HL-60 (cell line): Measurements from ENCODE around the gene SLC10A6.

Experiments
- DNase-seq, 2 experiments: peaks; one replicate each; pipeline ENCODE4 v3.0.0-alpha.2; 2010 to 2020; ENCODE audit warnings: low read depth in 1 of 2, low spot score in 1 of 2
- H3K27ac ChIP-seq: fragments of 250-450 bp; sonication (Bioruptor Pico); replicated peaks from 2 replicates; pipeline ENCODE4 v1.5.1; 2020; ENCODE audit warnings: mild to moderate bottlenecking, moderate library complexity
- H3K27me3 ChIP-seq: fragments of 250-450 bp; sonication (Bioruptor Pico); 2 replicates; pipeline ENCODE4 v1.5.1; 2021; ENCODE audit warnings: mild to moderate bottlenecking, moderate library complexity; ENCODE audit not compliant: insufficient read depth, poor library complexity, severe bottlenecking
- H3K4me3 ChIP-seq: replicated peaks from 2 replicates; pipeline ENCODE4 v1.5.1; 2011; ENCODE audit warnings: mild to moderate bottlenecking, control low read depth, low read length; ENCODE audit not compliant: insufficient read depth
- CTCF ChIP-seq: IDR thresholded peaks from one replicate; pipeline ENCODE4 v1.5.1; 2011; ENCODE audit warnings: low read length, control low read depth, inconsistent platforms; ENCODE audit not compliant: insufficient read depth
- GABPA ChIP-seq: IDR thresholded peaks from 2 replicates; pipeline ENCODE4 v1.6.1; 2012; ENCODE audit warnings: low read depth
- POLR2AphosphoS5 ChIP-seq: IDR thresholded peaks from 2 replicates; pipeline ENCODE4 v1.6.1; 2012; ENCODE audit warnings: low read depth
- REST ChIP-seq: IDR thresholded peaks from 2 replicates; pipeline ENCODE4 v1.6.1; 2012; ENCODE audit warnings: low read depth; ENCODE audit not compliant: insufficient replicate concordance
- SPI1 ChIP-seq: IDR thresholded peaks from 2 replicates; pipeline ENCODE4 v1.6.1; 2012; ENCODE audit warnings: low read depth, mild to moderate bottlenecking, borderline replicate concordance

SLC10A6 gene

GRCh38 chr4:86822136-86822535, 27.0 kb downstream of the SLC10A6 start:
- no peak for DNase-seq
- Histone ChIP-seq H3K27me3 (no peaks in the 10 kb centered on the region), H3K27ac (no peak overlapping the region), H3K4me3 (no peak overlapping the region)
- TF ChIP-seq POLR2AphosphoS5 (no peak), GABPA (no peak), SPI1 (no peak), CTCF (no peak), REST (no peak)

GRCh38 chr4:86821151-86821550, 28.0 kb downstream of the SLC10A6 start:
- Histone ChIP-seq H3K4me3 (no peak overlapping the region), H3K27ac (no peak overlapping the region), H3K27me3 (no peaks in the 10 kb centered on the region)
- DNase-seq: no peak
- TF ChIP-seq CTCF (no peak), POLR2AphosphoS5 (no peak), REST (no peak), SPI1 (no peak), GABPA (no peak)

GRCh38 chr4:86819561-86819960, 29.6 kb downstream of the SLC10A6 start:
- Histone ChIP-seq H3K4me3 (no peak overlapping the region), H3K27ac (no peak overlapping the region), H3K27me3 (no peaks in the 10 kb centered on the region)
- no peak for DNase-seq
- TF ChIP-seq GABPA (no peak), REST (no peak), SPI1 (no peak), CTCF (no peak), POLR2AphosphoS5 (no peak)
